Ramos (cell line): ENCODE data around the gene FAM78A.

ENCODE experiments used
- in situ Hi-C: fragments of 300-500 bp; cut with MboI; formaldehyde crosslinking; loops from one replicate; pipeline ENCODE4 v1.14.3; 2022; ENCODE audit warnings: low sequenced_read_pairs; ENCODE audit not compliant: unreplicated experiment

The FAM78A gene

DNA sequence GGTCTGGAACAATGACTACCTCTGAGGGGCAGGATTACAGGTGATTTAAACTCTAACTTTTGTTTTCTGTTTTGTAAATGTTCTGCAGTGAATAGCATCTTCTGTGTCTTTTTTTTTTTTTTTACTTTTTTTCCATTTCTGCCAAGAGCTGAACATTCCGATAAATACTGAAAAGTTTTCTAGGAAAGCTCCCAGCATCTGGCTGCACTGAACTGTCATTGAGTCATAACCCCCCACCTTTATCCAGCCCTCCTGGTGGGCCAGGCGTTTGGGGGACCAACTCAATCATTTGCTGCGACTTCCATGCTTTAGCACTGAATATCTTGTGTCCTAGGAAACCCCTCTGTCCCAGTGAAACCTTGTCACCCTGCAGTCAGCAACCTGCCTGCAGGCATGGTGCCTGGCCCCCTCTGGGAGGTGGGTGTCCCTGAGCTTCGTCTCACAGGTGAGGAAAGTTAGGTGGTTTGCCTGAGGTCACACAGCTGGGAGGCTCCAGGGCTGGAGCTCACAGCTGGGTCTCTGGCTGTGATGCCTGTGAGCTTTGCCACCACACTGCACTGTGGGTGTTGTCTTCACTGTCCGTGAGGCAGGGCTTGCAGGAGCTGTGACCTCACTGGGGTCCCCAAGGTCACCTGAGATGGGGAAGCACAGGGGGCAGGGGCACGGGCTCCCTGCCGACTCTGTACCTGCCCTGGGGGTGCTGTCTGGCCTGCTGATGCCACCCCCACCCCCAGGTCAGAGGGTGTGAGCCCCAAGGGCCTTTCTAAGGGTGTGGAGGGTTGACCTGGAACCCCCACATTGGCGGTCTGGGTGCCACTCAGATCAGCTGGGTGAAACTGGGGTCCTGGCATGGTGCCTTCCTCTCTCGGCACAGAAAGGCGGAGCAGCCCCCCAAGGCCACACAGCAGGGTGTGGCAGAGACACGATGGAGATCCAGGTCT is 27.3 kb upstream of the FAM78A start:
- in situ Hi-C loops = no loop called here

DNA sequence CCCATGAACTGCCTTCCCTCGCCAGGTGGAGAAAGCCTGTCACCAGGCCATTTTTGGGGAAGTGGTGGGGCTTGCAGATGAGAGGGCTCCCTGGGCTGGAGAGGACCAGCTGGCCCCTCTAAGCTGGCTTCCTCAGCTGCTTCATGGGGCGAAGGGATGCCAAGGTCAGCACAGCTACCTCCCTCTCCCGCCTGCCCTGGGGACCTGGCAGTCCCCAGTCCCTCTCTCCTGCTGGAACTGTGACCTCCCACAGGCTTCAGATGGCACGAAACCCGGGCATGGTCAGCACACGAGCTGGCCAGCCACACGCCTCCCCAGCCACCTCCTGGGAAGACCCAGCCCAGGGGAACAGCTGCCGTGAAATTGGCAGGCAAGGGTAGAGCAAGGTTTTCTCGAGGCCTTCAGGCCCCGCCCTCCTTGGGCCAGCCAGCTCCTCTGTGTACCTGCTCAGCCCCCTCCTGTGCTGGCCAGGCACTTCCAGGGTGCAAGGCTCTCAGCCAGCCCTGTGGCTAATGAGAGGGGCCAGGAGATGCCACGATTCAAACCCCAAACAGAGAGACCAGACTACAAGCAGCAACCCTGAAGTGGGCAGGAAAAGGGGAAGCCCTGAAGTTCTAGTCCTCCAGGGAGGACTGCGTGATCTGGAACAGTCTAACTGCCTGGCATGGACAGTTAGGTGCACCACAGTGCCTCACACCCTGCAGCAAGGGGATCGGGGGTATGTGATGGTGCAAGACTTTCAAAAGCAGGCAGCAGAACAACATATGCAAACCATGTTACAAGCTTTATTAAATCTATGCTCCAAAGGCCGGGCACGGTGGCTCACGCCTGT is 26.1 kb upstream of the FAM78A start:
- in situ Hi-C loops = no loop called here

DNA sequence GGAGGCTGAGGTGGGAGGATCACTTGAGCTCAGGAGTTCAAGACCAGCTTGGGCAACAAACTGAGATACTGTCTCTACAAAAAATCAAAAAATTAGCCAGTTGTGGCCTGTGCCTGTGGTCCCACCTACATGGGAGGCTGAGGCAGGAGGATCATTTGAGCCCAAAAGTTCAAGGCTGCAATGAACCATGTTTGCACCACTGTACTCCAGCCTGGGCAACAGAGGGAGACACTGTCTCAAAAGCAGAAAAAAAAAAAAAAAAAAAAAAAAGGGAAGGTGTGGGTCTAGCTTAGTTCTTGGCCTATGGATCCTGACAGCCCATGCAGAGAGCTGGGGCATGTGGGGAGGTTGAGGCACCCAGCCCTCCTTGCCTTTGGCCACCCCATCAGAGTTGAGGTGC is 24.1 kb upstream of the FAM78A start:
- in situ Hi-C loops = no loop called here

DNA sequence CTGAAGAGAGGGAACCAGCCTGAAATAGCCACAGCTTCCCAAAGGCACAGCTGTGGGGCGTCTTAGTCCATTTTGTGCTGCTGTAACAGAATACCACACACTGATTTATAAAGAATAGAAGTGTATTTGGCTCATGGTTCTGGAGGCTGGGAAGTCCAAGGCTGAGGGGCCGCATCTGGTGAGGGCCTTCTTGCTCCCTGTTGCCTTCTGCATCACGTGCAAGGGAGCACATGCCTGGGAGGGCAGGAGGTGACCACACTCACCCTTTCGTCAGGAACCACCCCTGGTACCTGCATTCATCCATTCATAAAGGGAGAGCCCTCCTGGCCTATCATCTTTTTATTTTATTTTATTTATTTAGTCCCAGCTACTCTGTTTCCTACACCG is 23.6 kb upstream of the FAM78A start:
- in situ Hi-C loops = no loop called here

DNA sequence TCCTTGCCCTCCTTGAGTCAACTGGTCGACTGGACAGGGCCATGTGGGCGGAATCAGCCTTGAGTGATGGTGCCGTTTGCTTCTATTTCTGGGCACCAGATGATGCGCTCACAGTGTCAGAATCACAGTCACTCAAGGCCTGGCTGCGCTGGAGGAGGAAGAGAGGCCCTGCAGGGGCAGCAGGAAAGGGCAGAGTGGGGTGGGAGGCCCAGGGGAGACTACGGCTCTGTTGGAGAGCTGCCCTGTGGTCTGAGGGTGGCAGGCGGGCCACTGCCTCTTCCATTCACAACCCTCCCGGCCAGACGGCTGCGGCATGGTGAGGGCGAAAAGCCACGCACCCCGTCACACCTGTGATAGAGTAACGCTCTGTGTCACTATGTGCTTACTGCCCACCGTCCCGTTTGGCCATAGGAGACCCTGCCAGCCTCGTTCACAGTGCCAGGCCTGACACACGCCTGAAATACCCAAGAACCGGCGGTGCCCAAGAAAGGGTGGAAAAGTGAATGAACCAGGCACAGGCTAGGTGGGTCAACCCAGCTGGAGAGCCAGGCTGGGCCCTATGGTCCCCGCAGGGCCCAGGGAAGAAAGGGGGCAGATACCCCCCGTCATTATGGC is 23.1 kb upstream of the FAM78A start:
- in situ Hi-C loops = no loop called here

DNA sequence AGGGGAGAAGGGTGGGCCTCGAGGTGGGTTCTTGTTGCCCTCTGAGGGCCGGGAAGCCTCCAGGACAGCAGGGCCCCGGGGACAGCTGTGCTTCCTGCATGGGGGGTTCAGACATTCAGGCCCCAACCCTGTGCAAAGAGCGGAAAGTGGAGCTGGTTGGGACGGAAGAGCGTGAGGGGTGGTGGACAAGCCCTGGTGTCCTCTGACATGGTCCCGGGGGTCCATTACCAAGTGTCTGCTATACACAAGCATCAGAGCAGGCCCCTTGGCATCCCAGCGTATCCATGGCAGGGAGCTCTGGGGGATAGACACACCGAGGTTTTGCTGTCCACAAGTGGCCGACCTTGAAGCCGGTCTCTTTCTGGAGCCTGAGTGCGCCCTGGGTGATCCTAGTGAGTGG is 22.5 kb upstream of the FAM78A start:
- in situ Hi-C loops = no loop called here

DNA sequence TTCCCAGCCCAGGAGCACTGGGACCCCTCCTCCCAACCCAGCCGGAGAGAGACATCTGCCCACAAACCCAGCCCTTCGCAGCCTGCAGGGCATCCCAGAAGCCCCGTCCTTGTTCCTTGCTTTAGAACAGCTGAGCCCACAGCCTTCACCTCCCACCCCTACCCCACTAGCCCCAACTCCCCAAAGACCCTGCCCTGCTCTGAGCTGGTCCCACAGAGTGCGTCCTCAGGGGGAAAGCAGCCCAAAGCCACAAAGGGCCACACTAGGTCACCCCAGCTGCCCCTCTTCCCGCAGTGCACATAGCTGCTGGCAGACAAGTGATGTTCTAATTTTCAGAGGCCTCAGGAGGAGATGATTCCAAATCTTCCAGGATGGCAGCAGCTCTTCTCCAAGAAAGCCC is 22.0 kb upstream of the FAM78A start:
- in situ Hi-C loops = no loop called here

DNA sequence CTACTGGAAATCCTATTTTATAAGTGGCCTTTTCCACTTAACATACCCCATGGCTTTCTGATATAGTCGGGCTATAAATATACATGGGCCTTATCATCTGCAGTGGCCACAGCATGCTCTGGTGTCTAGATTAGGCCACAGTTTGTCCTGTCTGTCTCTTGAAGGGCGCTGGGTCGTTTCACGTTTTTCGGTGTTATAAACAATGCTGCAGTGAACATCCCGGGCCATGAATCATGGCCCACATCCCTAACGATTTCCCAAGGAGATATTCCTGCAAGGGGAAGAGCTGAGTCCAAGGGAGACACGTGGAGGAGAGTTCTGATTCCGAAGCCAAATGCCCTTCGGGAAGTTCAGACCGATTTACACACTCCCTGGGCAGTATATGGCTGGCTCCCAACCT is 21.6 kb upstream of the FAM78A start:
- in situ Hi-C loops = no loop called here

DNA sequence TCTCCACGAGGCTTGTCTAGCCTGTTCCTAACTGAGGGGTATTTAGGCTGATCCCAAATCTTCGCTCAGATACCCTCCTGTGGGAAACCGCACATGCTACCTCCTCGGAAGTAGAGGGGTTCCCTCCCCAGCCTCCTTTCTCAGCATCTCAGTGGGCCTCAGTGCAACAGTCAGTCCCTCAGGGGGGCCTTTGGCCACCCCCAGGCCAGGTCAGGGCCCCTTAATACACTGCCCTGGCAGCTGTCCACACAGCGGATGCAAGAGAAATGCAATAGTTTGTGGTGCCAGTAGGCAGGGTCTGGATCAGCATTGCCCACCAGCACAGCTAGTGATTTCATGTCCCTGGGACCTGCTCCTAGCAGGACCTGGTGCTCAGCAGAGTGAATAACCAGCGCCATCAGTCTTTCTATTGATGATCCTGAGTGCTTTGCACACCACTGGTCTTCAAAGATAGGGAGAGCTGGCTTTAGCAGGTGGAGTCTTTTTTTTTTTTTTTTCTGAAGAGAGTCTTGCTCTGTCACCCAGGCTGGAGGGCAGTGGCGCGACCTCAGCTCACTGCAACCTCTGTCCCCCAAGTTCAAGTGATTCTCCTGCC is 20.7 kb upstream of the FAM78A start:
- in situ Hi-C loops = no loop called here

DNA sequence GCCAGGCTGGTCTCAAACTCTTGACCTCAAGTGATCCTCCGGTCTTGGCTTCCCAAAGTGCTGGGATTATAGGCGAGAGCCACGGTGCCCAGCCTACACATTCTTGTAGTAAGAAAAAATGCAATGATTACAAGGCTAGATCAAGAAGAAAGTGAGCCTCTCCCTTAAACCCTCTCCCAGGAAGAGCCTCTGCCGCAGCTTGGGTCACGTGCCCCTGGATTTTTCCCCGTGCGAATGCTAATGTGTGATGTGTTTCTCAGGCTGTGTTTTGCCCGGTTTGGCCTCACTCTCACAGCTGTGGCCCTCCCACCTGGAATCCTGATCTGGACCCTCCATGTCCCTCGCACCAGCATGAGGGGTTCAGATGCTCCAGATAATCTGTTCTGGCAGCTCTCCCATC is 20.1 kb upstream of the FAM78A start:
- in situ Hi-C loops = no loop called here

DNA sequence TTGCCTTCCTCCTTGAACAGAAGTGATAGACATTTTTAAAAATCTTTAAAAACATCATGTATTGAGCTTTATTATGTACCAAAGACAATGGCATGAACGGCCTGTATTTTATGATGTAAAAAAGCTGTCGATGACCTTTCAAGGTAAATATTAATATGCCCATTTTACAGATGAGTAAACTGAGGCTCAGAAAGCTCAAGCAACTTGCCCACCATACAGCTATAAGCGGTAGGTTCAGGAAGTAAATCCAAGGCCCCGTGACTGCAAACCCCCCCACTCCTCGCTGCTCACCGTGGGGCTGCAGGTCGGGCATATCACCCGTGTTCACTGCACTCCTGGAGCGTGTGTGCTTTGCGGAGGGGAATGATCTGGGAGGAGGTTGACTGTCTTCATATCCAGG is 16.6 kb upstream of the FAM78A start:
- in situ Hi-C loops = no loop called here

DNA sequence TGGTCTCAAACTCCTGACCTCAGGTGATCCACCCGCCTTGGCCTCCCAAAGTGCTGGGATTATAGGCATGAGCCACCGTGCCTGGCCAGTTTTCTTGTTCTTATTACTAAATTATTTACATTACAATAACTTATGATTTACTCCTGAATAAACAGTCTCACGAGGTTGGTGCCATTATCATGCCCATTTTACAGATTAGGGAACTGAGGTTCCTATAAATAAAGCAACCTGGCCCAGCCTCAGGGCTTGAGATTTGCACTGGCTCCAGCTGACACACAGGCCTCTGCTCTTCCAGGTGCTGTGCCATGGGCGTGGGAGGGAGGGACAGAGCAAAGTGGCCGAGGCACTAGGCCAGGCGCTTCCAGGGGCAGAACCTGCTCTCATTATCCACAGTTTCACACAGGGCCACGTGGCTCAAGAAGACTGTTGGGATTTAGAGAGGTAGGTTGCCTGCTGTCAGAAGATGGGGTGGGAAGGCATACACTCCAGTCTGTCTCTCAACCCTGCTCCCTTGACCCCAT is 15.5 kb upstream of the FAM78A start:
- in situ Hi-C loops = no loop called here

DNA sequence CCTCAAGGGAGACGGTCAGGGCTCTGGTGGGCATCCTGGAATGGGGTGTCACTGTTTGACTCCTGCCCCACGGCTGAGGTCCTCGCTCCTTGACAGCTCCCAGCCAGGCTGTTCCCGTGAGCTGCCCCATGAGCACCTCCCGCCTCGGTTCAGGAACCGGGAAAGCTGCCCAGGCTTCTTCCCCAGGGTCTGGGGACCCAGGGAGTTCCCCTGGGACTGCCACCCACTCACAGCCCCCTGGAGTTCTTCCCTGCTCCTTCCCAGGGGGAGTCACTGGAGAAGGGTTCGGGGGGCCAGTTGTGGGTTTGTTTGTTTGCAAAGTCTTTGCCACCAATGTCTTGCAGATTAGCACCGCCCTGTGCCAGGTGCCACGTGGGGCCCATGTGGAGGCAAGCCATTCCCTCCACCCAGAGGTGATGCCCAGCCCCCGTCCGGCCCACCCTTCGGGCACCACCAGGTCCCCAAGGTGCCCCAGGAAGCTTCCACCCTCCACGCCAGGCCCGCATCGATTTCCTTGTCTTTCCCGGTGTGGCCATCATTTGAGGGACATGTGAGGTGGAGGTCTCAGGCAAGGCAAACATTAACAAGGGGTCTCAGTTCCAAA is 14.6 kb upstream of the FAM78A start:
- in situ Hi-C loops = no loop called here

DNA sequence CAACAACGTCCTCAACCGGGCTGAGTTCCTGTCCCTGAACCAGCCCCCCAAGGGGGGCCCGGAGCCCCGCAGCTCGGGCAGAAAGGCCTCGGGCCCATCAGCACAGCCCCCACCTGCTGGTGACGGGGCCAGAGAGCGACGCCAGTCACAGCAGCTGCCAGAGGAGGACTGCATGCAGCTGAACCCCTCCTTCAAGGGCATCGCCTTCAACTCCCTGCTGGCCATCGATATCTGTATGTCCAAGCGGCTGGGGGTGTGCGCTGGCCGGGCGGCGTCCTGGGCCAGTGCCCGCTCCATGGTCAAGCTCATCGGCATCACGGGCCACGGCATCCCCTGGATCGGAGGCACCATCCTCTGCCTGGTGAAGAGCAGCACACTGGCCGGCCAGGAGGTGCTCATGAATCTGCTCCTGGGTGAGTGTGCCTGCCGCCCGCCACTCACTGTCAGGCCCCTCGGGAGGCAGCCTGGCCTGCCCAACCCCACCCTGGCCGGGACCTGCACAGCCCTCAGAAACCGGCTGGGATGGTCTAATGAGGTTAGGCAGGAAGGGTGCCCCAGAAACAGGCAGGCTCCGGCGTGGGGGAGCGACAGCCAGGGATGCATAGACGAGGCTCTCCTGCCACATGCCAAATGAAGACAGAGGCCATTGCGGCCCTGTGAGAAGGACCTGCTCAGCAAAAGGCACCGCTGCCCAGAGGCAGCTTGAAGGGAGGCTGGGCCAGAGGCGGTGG is 13.9 kb upstream of the FAM78A start:
- in situ Hi-C loops = no loop called here

DNA sequence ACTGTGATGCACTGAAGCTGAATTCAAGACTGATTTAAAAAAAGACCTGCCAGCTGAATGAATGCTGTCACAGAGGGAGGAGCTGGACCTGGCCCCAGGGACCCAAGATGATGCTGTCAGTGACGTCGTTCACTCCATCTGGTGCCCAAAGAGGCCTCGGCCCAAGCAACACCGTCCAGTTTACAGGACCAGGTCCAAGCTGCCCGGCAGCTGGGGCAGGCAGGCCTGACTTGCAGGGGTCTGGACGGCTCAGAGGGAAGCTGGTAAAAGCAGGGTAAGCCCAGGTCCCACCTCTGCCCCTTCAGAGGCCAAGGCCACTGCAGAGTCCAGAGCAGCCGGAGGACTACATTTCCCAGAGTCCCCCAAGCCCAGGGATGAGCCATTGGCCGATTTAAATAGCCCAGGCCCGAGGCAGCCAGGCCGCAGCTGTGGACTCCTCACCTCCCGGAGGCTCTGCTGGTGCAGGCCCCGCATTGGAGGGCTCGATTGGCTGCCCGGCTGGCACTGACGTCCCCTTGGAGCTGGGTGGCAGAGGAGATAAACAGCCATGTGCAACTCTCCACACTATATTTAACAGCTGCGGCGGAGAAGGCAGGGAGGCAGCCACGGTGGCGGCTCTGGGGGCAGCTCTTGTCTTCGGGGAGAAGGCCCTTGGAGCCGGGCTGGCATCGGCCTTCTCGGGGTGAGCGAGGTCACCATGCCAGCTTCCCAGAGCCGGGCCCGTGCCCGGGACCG is 13.2 kb upstream of the FAM78A start, which contains the start of gene PLPP7:
Gene PLPP7, plus strand, starts transcription at position 423 of the 735 bp plus-strand sequence. Its CDS starts 275 bp downstream, at position 698.
- in situ Hi-C loops = no loop called here

DNA sequence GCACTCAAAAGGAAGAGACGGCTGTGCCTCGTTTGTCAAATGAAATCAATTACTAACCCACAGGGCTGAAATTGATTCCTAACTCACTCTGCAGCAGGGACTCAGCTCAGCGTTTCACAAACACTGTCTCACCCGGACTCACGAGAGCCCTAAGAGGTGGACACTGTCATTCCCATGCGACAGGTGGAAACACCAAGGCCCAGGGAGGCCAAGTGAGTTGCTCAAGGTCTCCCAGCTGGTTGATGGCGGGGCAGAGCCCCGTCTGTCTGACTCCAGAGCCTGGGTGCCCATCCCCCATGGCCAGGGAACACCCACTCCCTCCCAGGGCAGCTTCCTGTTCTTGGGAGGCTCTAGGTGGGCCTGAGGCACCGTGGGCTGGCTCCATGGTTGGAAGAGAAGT is 11.9 kb upstream of the FAM78A start:
- in situ Hi-C loops = no loop called here

DNA sequence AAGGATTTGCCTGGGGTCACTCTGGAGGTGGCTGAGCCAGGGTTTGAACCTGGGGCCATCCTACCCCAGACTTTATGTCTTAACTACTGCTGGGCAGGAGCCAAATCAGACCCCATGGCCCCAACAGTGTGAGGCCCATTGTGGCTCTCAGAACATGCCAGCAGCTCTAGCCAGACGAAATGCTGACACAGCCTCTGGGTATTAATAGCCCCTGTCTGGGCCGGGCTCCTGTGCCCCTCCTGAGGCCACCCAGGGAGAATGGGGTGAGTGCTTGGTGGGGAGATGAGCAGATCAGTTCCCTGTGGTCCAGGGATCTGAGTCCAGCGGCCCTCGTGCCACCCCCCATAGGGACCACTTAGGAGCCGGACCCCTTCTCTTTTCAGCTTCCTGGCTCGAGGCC is 11.0 kb upstream of the FAM78A start:
- in situ Hi-C loops = no loop called here

DNA sequence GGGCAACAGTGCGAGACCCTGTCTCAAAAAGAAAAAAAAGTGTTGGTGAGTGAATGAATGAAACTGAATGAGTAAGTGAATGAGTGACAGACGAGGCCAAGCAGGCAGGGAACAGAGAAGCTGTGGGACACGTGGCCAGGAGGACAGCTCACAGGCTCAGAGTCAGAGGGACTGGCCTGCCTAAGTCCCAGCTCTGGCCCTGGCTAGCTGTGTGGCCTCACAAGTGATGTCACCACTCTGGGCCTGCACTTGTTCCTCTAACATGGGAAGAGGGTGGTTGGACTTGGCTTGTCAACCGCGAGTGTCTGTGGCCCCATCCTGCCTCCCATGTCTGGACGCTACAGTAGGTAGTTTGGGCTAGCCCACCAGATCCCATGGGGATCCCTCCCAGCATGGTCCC is 8.5 kb upstream of the FAM78A start:
- in situ Hi-C loops = no loop called here
